Right hindlimb (tissue), 1 donor: ENCODE measurements around the gene RAB7B.

Experiments
- DNase-seq: peaks from one replicate; pipeline ENCODE4 v3.0.0-alpha.2; 2018

RAB7B gene

GRCh38 chr1:205993068-205993467 is 10.1 kb downstream of the RAB7B start:
- DNase-seq: no peak

GRCh38 chr1:205992218-205992882 is 10.8 kb downstream of the RAB7B start:
- no peak for DNase-seq

GRCh38 chr1:205991237-205991636 is 12.0 kb downstream of the RAB7B start:
- DNase-seq: no peak

GRCh38 chr1:205990226-205990625 is 13.0 kb downstream of the RAB7B start:
- DNase-seq: no peak

GRCh38 chr1:205989786-205990185 is 13.4 kb downstream of the RAB7B start:
- DNase-seq: no peak

- DNase-seq: peak; percentile 72
These were observed 14.6 kb downstream of the RAB7B start for GRCh38 chr1:205988585-205988995.

GRCh38 chr1:205986861-205987260 is 16.3 kb downstream of the RAB7B start:
- no peak for DNase-seq

GRCh38 chr1:205986292-205986691 is 16.9 kb downstream of the RAB7B start:
- no peak for DNase-seq

GRCh38 chr1:205985330-205986005 is 17.7 kb downstream of the RAB7B start:
- DNase-seq: no peak

GRCh38 chr1:205983925-205984725 is 19.1 kb downstream of the RAB7B start:
- DNase-seq: peak; percentile 84

GRCh38 chr1:205981257-205981656 is 21.9 kb downstream of the RAB7B start:
- no peak for DNase-seq

- no peak for DNase-seq
These were observed 22.8 kb downstream of the RAB7B start for GRCh38 chr1:205980237-205980870.

GRCh38 chr1:205979301-205979700 is 23.9 kb downstream of the RAB7B start:
- no peak for DNase-seq

- no peak for DNase-seq
These were observed 24.5 kb downstream of the RAB7B start for GRCh38 chr1:205978676-205979075.

- peak; percentile 77 for DNase-seq
These were observed 25.7 kb downstream of the RAB7B start for GRCh38 chr1:205977402-205978014.

GRCh38 chr1:205976708-205977401 is 26.3 kb downstream of the RAB7B start:
- peak; percentile 40 for DNase-seq

- DNase-seq: no peak
These were observed 27.2 kb downstream of the RAB7B start for GRCh38 chr1:205976036-205976435.

- no peak for DNase-seq
These were observed 27.7 kb downstream of the RAB7B start for GRCh38 chr1:205975387-205975998.

- DNase-seq: no peak
These were observed 28.5 kb downstream of the RAB7B start for GRCh38 chr1:205974712-205975111.

GRCh38 chr1:205973377-205974232 is 29.6 kb downstream of the RAB7B start:
- DNase-seq: no peak
